OCI-LY1 (cell line): Measurements from ENCODE around the gene WDR74.
"Not testable (repeated sequence)": the region's sequence is repeated elsewhere in the genome, so short reads cannot be mapped to it uniquely, and the experiment has no call there.

Source experiments
- CTCF ChIP-seq: fragments of 200-600 bp; sonication (generic), shearing (Covaris generic); IDR thresholded peaks from 2 replicates; pipeline ENCODE4 v1.5.1; 2017; ENCODE audit warnings: mild to moderate bottlenecking, antibody characterized with exemption, low read length, moderate library complexity, mixed read lengths
- EZH2 ChIP-seq: fragments of 200-600 bp; sonication (generic), shearing (Covaris generic); IDR thresholded peaks from 2 replicates; pipeline ENCODE4 v1.8.0; 2017; ENCODE audit warnings: borderline replicate concordance, mixed run types, mild to moderate bottlenecking, antibody characterized with exemption, low read length, moderate library complexity, mixed read lengths

- TF ChIP-seq CTCF, EZH2: not testable (repeated sequence)
These were observed 19.9 kb upstream of the WDR74 start for GRCh38 chr11:62859281-62859703.
